ENCODE measurements around the gene MYO10. TPM values are rescaled to one million over a fixed set of nuclear protein-coding genes. Genes with fewer than 3 reads are reported as not detected.

MYO10 gene
- total RNA-seq, 2 donors from 2014 or later, result 40.0 to 89.2 TPM

DNA sequence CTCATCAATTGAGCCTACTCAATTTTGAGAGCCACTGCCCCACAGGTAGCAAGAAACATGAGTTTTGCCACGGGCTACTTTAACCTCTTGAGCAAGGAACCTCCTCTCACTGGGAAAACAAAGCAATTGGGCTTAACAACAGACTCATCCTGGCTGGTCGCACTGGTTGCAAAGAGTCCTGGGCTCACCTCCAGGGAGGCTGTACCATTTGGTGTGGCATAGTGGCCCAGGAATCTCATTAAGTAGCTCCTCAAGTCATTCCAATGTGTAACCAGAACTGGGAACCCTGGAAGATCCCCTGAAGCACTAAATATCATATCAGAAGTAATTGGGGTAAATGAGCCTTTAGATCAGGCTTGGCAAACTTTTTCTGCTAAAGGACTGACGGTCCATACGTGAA lies 78.5 kb downstream of the MYO10 start:
- TF ChIP-seq, protein P1, sequence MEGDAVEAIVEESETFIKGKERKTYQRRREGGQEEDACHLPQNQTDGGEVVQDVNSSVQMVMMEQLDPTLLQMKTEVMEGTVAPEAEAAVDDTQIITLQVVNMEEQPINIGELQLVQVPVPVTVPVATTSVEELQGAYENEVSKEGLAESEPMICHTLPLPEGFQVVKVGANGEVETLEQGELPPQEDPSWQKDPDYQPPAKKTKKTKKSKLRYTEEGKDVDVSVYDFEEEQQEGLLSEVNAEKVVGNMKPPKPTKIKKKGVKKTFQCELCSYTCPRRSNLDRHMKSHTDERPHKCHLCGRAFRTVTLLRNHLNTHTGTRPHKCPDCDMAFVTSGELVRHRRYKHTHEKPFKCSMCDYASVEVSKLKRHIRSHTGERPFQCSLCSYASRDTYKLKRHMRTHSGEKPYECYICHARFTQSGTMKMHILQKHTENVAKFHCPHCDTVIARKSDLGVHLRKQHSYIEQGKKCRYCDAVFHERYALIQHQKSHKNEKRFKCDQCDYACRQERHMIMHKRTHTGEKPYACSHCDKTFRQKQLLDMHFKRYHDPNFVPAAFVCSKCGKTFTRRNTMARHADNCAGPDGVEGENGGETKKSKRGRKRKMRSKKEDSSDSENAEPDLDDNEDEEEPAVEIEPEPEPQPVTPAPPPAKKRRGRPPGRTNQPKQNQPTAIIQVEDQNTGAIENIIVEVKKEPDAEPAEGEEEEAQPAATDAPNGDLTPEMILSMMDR (conservative IDR thresholded peaks at IDR 0.05), result no peak
- H3K4me3 ChIP-seq (ENCODE audit: low read length), result no peak overlapping the region
- no peaks in the 10 kb centered on the region for H3K27me3 ChIP-seq (ENCODE audit: control insufficient read depth, insufficient read depth, low read length, poor library complexity, severe bottlenecking)
- H3K9me3 ChIP-seq (ENCODE audit: control insufficient read depth, low read length), result peaks cover 8% of the 10 kb centered on the region
- H3K27ac ChIP-seq (ENCODE audit: low read depth, low read length), result peak overlapping the region; percentile 48
- H3K27me3 Mint-ChIP-seq (ENCODE audit: insufficient read depth), result no peaks in the 10 kb centered on the region
- no peak for DNase-seq
- peaks cover 60% of the 10 kb centered on the region for H3K36me3 ChIP-seq (ENCODE audit: control insufficient read depth, insufficient read depth, low read length)
- H3K9me3 Mint-ChIP-seq, result no peaks in the 10 kb centered on the region
- H3K4me1 Mint-ChIP-seq, result peaks cover 36% of the 10 kb centered on the region
- WGBS, 2 experiments (ENCODE audit: insufficient coverage in 1 of 2, insufficient read length in 1 of 2), result 88 to 98% methylated on average over 3 to 4 of the region's 4 CpGs
- H3K9ac ChIP-seq (ENCODE audit: extremely low read depth, low read length, poor library complexity, severe bottlenecking), result no peak overlapping the region
- peaks cover 29% of the 10 kb centered on the region for H3K36me3 Mint-ChIP-seq (ENCODE audit: low read depth)
- no peak overlapping the region for H3K27ac Mint-ChIP-seq
- H3K4me1 ChIP-seq (ENCODE audit: control insufficient read depth, insufficient read depth, low read length), result peaks cover 23% of the 10 kb centered on the region
- no peak overlapping the region for H3K4me3 Mint-ChIP-seq

DNA sequence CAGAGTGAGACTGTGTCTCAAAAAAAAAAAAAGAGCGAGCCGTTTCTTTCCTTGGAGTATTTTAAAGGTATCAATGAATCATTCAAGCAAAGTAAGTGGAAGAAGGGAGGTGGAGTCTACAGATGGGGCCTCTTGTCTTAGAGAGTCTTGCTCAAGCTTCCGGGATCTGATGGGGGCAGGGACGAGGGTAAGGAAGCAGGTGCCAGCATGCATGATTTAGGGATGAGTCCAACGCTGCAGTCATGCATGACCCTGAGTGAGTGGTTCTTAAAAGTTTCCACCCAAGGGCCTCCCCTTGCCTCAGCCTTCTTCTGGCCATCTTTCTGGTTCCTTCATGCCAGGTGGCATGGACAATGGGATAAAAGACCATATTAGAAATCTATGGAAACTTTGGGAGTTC lies 79.6 kb downstream of the MYO10 start:
- Histone ChIP-seq H3K9me3 (ENCODE audit: control insufficient read depth, low read length) (peaks cover 8% of the 10 kb centered on the region), H3K4me3 (ENCODE audit: low read length) (no peak overlapping the region), H3K27me3 (ENCODE audit: control insufficient read depth, insufficient read depth, low read length, poor library complexity, severe bottlenecking) (no peaks in the 10 kb centered on the region), H3K4me1 (ENCODE audit: control insufficient read depth, insufficient read depth, low read length) (peaks cover 16% of the 10 kb centered on the region), H3K9ac (ENCODE audit: extremely low read depth, low read length, poor library complexity, severe bottlenecking) (no peak overlapping the region), H3K36me3 (ENCODE audit: control insufficient read depth, insufficient read depth, low read length) (peaks cover 51% of the 10 kb centered on the region), H3K27ac (ENCODE audit: low read depth, low read length) (no peak overlapping the region)
- Mint-ChIP-seq H3K4me3 (no peak overlapping the region), H3K9me3 (no peaks in the 10 kb centered on the region), H3K4me1 (peaks cover 38% of the 10 kb centered on the region), H3K27me3 (ENCODE audit: insufficient read depth) (no peaks in the 10 kb centered on the region), H3K36me3 (ENCODE audit: low read depth) (peaks cover 30% of the 10 kb centered on the region), H3K27ac (no peak overlapping the region)
- TF ChIP-seq, protein P1 (conservative IDR thresholded peaks at IDR 0.05), result no peak
- no peak for DNase-seq
- 96 to 100% methylated on average over 2 to 5 of the region's 5 CpGs for WGBS, 2 experiments (ENCODE audit: insufficient coverage in 1 of 2, insufficient read length in 1 of 2)

DNA sequence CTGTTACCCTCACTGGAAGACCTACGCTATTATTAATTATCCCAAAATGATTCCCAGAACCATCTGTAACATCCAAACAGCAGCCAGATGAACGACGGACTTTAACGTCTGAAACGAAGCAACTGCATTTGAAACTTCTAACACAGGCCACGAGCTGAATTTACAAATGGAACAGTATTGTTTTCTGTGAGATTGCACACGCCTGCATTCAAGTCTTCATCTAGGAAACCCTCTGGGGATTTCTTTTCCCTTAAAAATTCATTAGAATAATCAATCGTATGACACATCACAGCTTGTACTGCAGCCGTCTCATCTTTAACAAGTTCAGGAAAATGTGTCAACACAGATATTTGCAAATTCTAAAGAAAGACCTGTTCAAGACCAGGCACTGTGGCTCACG lies 80.2 kb downstream of the MYO10 start:
- no peak overlapping the region for H3K27ac Mint-ChIP-seq
- H3K4me1 Mint-ChIP-seq, result peaks cover 35% of the 10 kb centered on the region
- Histone ChIP-seq H3K27ac (ENCODE audit: low read depth, low read length) (peak overlapping the region; percentile 88), H3K9ac (ENCODE audit: extremely low read depth, low read length, poor library complexity, severe bottlenecking) (no peak overlapping the region), H3K27me3 (ENCODE audit: control insufficient read depth, insufficient read depth, low read length, poor library complexity, severe bottlenecking) (no peaks in the 10 kb centered on the region), H3K9me3 (ENCODE audit: control insufficient read depth, low read length) (peaks cover 8% of the 10 kb centered on the region), H3K4me1 (ENCODE audit: control insufficient read depth, insufficient read depth, low read length) (peaks cover 16% of the 10 kb centered on the region), H3K36me3 (ENCODE audit: control insufficient read depth, insufficient read depth, low read length) (peaks cover 51% of the 10 kb centered on the region), H3K4me3 (ENCODE audit: low read length) (no peak overlapping the region)
- WGBS, 2 experiments (ENCODE audit: insufficient coverage in 1 of 2, insufficient read length in 1 of 2), result 87 to 89% methylated on average over 9 to 10 of the region's 10 CpGs
- no peak for DNase-seq
- H3K4me3 Mint-ChIP-seq, result no peak overlapping the region
- peaks cover 30% of the 10 kb centered on the region for H3K36me3 Mint-ChIP-seq (ENCODE audit: low read depth)
- H3K27me3 Mint-ChIP-seq (ENCODE audit: insufficient read depth), result no peaks in the 10 kb centered on the region
- H3K9me3 Mint-ChIP-seq, result no peaks in the 10 kb centered on the region
- TF ChIP-seq, protein P1 (conservative IDR thresholded peaks at IDR 0.05), result no peak

Measured in endodermal cell (in vitro differentiated cells).